HG03575 (cell line): ENCODE measurements around the gene EYA2.
"Not testable (repeated sequence)": the region's sequence is repeated elsewhere in the genome, so short reads cannot be mapped to it uniquely, and the experiment has no call there.

ENCODE experiments used
- ATAC-seq: cut with Tn5 transposase; IDR thresholded peaks from one replicate; pipeline ENCODE4 v1.9.1; 2021; ENCODE audit not compliant: unreplicated experiment, insufficient number of reproducible peaks, low FRiP score; ENCODE audit errors: extremely low read depth

EYA2 gene

GRCh38 chr20:46894971-46895905, 595 bp downstream of the EYA2 start:
- no peak for ATAC-seq

GRCh38 chr20:46895906-46896242, 1.2 kb downstream of the EYA2 start:
- ATAC-seq: no peak

- no peak for ATAC-seq
Measured at GRCh38 chr20:46897328-46897880, 2.8 kb downstream of the EYA2 start.

DNA sequence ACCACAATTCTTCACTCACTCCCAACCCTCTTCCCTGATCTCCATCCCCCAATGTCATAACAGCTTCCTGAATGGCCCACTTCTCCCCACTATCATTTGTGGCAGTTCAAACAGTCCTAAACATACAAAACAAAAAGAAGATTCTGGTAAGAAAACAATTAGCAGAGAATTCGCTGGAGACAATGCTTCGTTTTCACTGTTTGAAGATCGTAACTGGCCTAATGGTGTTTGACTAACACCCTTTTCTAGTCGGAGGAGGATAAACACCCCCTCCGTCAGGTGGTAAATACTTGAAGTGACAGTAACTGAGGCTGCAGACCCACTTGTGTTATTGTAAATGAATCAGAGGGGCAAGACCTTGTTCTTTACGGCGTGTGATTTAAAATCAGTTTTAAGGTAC, 3.8 kb downstream of the EYA2 start:
- ATAC-seq: no peak

DNA sequence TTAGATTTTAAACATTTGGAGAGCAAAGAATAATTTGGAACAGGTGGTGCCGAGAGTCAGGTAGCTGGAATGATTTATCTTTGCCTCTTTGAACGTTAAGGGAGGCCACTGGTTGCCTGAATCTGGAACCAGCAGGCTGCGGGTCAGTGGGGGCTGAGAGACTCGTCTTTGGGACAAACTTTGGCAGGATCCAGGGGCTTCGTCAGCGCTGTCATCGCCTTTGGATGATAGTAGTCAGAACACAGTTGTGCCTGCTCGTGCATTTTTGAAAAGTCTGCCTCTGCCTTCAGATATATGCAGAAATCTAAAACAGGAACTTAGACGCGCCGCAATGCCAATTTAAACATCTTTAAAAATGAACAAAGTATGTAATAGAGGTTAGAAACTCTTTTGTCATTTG, 5.0 kb downstream of the EYA2 start:
- no peak for ATAC-seq

GRCh38 chr20:46900086-46900485, 5.4 kb downstream of the EYA2 start:
- ATAC-seq: no peak

DNA sequence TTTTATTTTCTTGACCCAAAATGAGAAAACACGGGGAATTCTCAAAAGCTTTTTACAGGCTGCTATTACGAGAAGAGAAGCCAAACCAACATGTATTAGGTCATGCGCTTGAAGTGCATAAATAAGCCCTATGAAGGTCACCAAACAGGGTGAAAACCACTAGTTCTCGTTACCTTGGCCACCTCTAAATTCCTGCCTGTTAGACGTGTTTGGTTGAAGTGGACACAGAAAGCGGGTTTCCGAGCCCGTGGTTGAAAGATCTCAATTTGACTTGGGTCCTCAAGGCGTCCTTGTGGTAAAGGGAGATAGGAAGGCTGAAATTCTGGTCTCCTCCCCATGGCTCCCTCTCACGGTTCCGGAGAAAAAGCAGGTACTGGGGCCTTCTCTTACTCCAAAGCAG, 6.2 kb downstream of the EYA2 start:
- no peak for ATAC-seq

- ATAC-seq: no peak
Measured at GRCh38 chr20:46901638-46902037, 7.0 kb downstream of the EYA2 start.

DNA sequence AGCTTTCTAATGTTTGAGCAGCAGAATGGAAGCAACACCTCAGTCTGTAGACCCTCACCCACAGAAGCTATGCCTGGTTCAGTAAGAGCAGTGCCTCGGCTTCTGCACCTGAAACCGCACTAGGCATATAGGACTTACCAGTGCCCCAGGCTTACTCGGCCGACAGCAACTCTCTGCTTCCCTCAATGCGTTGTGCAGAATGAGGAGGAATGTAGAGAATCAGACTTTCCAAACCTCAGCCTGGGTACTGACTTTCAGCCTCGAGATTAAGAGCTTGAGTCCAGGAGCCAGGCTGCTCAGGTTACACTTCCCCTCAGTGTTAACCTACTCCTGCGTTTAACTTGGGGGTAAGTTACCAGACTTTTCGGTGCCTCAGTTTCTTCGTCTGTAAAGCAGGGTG, 8.6 kb downstream of the EYA2 start:
- ATAC-seq: no peak

GRCh38 chr20:46903937-46904336, 9.3 kb downstream of the EYA2 start:
- ATAC-seq: no peak

GRCh38 chr20:46905364-46906125, 10.9 kb downstream of the EYA2 start:
- ATAC-seq: no peak

DNA sequence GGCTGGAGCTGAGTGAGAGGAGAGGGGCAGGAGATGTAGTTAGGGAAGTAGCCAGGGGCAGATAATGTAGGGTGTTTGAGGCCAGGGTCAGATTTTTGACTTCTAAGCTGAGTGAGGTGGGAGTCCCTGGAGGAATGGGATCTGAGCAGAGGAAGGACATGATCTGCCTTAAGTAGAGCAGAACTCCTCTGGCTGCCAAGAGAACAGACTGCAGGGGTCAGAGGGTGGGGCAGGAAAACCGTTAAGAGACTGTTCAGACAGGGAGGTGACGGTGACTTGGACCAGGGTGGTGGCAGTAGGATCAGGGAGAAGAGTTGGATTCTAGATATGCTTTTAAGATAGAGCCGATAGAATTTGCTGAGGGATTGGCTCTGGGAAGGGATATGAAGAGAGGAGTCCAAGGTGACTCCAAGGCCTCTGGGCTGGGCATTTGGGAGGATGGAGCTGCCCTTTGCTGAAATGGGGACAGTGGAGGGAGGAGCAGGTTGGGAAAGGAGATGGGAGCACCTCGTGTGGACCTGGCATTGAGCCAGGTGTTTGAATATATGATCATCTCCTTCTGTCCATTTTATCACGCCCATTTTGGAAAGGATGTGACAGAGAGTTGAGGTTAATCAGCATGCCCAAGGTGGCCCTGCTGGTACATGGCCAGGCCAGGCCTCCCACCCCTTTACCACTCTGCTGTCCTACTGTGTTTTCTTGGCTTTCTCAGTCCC, 18.8 kb downstream of the EYA2 start:
- ATAC-seq: no peak

DNA sequence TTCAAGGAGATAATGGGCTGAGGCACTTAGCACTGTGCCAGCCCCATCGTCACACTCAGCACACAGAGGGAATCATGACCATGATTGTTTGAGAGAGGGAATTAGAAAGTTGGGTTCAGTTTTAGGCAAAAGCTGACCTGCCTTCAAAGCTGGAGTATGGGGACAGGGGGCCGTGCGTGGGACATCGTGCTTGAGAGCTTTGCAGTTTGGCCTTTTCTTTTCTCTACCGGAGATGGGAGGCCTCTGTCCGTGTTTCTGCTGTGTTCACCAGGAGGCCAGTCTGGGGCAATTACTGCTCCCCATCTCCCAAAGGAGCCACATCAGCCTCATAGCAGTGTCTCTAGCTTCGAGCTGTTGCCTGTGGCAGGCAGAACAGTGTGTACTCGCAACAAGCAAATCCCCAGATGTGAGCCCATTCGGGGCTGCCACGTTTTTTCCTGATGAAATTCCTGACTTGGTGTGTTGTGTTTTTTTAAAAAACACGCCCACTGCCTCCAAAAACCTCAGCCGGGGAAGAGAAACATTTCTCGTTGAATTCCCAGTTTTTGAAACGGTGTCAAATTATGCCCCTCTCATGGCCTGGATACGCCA, 20.2 kb downstream of the EYA2 start:
- ATAC-seq: no peak

- ATAC-seq: no peak
Measured at GRCh38 chr20:46915575-46916257, 21.1 kb downstream of the EYA2 start.

DNA sequence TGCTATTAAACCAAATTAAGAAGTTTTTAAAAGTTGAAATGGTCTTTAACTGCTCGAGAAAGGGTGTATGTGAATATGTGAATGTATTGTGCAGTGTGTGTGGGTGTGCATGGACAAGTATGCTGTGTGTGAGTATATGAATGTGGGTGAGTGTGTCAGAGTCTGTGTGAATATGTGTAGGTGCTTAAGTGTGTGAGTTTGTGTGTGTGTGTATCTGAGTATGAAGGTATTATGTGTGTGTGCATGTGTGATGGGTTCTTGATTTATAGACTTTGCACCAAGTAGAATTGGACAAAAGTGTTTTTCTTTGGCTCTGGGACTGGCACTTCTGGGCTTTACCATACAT, 21.6 kb downstream of the EYA2 start:
- ATAC-seq: no peak

- no peak for ATAC-seq
Measured at GRCh38 chr20:46917155-46917554, 22.5 kb downstream of the EYA2 start.

GRCh38 chr20:46920114-46920513, 25.5 kb downstream of the EYA2 start:
- no peak for ATAC-seq

GRCh38 chr20:46922841-46923240, 28.2 kb downstream of the EYA2 start:
- ATAC-seq: not testable (repeated sequence)

DNA sequence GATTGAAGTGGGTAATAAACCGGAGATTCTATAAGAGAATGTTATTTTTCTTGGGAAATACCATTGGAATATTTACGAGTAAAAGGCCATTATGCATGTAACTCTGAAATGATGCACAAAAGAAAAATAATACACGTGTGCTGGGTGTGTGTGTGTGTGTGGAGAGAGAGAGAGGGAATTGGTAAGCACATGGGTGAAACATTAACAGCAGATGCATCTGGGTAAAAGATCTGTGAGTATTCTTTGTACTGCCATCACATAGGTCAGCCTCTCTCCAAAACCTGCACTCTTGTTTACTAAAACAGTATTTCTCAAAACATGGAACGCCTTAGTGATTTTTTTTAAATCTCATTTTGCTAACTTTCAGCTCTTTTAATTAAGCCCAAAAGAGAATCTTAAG, 28.9 kb downstream of the EYA2 start:
- no peak for ATAC-seq
